ENCODE results near the gene TGM1.

Gene TGM1

DNA sequence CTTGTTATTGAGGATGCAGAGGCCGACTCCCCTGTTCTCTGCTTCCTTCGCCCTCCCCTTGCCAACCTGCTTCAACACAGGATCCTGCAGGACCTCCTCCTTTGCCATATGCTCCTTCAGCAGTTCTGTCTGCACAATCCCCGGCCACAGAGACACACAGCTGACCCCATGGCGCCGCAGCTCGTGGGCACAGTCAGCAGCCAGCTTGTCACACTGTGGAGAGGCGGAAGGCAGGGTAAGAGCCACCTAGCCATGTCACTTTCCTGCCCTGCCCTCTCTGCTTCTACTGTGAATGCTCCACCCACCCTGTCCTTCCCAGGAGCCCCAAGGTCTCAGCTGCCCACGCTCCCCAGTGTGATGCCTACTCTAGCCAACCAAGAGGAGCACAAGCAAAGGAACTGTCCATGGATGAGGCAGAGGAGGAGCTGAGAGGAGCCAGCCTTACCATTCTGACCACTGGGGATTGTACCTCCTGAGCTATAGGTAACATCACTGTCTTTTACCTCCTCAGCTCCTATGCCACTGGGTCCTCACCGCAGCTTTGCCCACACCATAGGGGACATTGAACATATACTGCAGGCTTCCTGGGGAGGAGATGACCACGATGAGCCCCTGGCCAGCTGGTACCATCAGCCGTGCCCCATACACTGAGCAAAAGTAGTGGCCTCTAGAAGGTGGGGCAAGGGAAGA, 29.3 kb upstream of the TGM1 start:
- no peak for DNase-seq (ENCODE audit: low spot score)

DNA sequence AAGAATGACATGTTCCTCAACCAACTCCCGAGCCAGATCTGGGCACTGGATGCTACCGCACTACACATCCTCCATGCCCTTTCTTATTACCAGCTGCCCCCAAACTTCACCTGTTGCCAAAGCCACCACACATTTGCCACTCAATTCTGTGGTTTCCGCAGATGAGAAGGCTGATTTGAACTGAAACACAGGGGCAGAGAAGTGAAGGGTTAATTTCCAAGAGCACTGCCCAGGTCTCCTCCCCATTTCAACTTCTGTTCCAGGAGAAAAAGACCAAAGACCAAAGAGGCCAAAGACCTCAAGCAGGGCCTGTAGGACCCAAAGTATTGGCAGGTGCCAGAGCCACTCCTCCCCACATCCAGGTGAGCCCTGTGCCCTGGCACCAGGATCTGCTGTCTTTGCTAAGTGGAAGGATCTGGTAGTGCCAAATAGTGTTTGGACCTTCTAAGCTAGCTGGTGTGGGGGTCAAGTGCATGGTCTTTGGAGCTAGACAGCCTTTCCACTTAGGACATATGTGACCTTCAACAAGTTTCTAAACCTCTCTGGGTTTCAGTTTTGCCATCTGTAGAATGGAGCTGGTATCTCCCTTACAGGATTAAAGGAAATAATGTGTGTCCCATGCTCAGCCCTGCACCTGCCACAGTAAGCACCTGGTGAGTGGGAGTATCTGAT, 28.6 kb upstream of the TGM1 start:
- DNase-seq (ENCODE audit: low spot score) = no peak

DNA sequence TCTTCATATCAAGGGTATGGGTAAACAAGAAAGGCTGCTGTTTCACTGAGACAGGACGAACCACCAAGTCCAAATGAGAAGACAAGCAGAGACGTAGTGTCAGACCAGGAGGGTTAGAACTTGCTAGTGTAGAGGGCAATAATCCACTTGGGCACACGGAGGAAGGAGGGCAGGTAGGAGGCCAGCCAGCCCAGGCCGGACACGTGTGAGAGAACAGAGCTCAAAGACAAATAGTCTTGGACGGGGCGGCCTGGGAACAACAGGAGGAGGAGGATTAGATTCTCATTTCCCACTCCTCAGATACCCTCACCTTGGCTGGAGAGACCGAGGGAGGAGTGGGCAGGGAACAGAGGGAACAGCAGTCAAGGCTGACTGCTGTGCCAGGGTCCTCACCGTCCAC, 27.8 kb upstream of the TGM1 start:
- no peak for DNase-seq (ENCODE audit: low spot score)

DNA sequence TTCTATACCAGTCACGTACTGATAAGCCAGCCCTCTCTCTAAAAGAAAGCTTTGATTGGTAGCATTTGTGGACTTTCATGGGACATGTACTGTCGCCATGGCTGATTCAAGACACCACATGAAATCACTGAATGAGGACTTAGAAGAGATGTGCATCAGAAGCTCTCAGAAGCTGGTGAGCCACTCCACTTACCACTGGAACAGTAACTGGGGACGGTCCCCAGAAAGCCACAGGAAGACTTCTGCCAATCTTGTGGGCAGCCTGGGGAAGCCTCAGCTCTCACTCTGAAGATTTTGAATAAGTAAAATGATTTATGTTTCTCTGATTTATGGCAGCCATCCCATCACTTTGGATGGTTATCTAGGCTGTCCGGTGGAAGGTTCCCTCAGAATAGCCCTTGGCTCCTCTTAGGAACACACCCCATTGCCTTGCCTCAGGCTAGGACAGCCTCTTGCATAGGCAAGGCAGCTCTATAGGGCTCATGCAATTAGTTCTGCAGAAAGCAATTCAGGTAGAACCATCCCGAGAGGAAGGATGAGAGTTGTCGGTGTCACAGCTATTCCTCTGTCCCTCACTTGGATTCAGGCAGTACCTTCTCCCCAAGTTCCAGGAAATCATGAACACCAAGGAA, 26.8 kb upstream of the TGM1 start:
- no peak for DNase-seq (ENCODE audit: low spot score)

- no peak for DNase-seq (ENCODE audit: low spot score)
These were observed 24.0 kb upstream of the TGM1 start for GRCh38 chr14:24286996-24287395.

DNA sequence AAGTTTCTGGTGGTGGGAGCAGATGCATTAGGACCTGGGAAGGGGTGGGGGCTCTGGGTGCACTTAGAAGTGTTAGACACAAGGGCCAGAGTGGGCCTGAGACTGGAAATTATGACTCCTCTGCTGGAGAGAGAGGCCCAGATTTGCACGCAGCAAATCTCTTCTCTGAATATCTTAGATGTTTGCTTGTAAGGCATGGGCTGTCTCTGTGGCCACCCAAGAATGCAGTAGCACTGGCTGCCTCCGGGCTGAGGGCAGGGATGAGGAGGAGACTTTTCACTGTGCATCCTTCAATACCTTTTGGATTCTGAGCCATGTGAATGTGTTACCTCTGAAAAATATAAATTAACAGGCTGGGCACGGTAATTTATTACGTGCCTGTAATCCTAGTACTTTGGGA, 22.4 kb upstream of the TGM1 start:
- no peak for DNase-seq (ENCODE audit: low spot score)

- no peak for DNase-seq (ENCODE audit: low spot score)
These were observed 21.6 kb upstream of the TGM1 start for GRCh38 chr14:24284501-24285035.

- no peak for DNase-seq (ENCODE audit: low spot score)
These were observed 21.0 kb upstream of the TGM1 start for GRCh38 chr14:24283796-24284460.

DNA sequence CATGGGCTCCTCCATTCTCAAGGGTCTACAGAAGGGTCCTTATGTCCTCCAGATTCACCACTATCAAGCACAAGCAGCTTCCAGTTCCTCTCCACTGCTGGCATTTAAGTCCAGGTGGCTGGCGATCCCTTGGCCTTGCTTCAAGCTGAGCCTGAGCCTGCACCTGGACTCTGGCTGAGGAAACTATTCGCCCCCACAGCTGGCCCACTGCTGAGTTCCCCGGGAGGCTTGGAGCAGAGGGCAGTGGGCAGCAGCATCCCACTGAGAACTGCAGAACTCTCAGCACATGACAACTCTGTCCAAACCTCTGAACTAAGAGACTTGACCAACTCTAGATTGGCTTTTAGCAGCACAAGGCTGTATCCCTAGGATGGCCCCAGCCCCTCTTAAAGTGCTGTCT, 19.8 kb upstream of the TGM1 start:
- no peak for DNase-seq (ENCODE audit: low spot score)

GRCh38 chr14:24281636-24282035, 18.7 kb upstream of the TGM1 start:
- DNase-seq (ENCODE audit: low spot score) = peak; percentile 23

- DNase-seq (ENCODE audit: low spot score) = no peak
These were observed 18.0 kb upstream of the TGM1 start for GRCh38 chr14:24280797-24281460.

DNA sequence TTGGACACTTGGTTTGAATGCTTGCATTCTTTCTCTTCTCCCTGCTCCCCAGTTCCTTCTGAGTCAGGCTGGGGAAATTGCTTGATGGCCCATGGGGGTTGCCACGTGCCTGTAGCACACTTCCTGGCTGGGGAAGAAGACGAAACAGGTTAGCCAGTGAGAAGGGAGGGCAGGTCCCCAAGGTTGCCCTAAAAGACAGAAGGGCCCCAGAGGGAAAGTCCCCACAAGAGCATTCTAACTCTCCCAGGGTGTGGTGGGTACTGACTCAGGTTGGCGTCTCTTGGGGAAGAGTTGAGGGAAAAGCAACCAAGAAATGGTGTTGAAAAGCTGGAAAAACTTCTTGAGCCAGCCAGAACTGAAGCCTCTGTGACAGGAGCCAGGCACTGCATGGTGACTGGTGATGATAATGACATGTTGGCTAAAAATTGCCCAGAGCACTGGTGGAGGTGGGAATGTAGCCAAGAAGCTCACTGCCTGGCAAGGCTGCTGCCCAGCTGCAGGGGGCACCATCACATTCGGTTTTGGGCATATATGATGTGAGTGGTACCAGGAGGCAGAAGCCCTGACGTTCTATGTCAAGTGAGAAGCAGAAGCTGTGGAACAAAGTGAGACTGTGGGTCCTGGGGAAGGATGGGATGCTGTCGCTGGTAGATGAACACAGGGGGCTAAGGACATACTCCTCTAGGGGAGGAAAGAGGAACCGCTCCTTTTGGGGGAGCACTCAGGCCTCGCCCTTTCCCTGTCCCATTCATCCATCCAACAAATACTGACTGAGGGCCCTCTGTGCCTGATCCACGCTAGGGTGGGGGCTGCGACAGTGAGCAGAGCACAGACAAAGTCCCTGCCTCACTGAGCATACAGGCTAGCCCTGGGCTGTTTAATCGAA, 16.6 kb upstream of the TGM1 start:
- peak; percentile 75 for DNase-seq (ENCODE audit: low spot score)

- DNase-seq (ENCODE audit: low spot score) = no peak
These were observed 15.4 kb upstream of the TGM1 start for GRCh38 chr14:24278424-24278823.

DNA sequence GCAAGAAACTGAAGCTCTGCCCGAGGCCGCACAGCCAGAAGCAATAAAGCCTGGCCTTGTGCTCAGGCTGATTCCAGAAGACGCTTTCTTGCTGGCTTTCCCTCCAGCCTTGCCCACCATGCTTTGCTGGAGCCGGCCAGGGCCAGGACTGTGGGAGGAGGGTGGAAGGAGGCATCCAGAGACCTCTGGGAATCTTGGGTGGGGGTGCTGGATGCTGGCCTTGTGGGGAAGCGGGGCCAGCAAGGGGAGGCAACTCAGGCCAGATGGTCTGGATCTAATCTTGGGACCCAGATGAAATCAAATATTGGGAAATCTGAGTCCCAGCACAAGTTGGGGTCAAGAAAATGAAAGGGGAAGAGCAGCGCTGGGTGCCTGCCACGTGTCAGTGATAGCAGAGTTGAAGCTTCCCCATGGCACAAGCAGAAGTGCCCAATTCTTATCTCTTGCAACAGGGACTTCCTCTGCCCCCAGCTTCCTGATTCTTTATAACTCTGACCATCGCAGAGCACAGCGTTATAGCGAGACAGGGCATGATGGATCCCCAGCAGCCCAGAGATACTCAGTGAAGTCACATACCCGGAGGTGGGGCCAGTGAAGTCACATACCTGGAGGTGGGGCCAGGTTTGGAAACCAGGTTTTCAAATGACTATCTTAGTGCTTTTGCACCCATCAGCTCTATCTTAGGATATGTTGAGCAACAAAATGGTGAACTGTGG, 14.8 kb upstream of the TGM1 start:
- peak; percentile 55 for DNase-seq (ENCODE audit: low spot score)

- no peak for DNase-seq (ENCODE audit: low spot score)
These were observed 14.1 kb upstream of the TGM1 start for GRCh38 chr14:24277071-24277470.

GRCh38 chr14:24274101-24274543, 11.1 kb upstream of the TGM1 start:
- peak; percentile 55 for DNase-seq (ENCODE audit: low spot score)

- DNase-seq (ENCODE audit: low spot score) = no peak
These were observed 10.5 kb upstream of the TGM1 start for GRCh38 chr14:24273422-24273998.

- DNase-seq (ENCODE audit: low spot score) = no peak
These were observed 9.5 kb upstream of the TGM1 start for GRCh38 chr14:24272467-24272866.

DNA sequence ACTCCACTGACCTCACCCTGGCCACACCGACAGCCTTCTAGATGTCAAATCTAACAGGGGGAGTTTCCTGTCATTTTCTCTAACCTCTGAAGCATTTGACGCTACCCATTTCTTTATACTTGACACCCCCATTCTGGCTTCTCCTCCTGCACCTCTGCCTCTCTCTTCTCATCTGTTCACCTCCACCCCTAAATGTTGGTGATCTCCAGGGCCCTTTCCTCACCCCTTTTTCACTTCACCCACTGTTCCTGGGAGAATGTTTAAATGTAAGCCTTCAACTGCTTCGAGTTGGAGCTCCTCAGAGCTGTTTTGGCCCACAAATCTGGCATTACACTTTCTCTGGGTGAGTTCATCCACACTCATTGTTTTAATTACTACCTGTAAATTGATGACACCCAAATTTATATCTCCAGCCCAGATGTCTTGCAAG, 8.9 kb upstream of the TGM1 start:
- no peak for DNase-seq (ENCODE audit: low spot score)

All from Ammon's horn (tissue), 1 donor.